BE2C (cell line): ENCODE results near the gene STK17B.

Experiments
- DNase-seq: peaks from one replicate; pipeline ENCODE4 v3.0.0-alpha.2; 2020
- H3K27me3 ChIP-seq: fragments of 250-450 bp; sonication (Bioruptor Pico); 2 replicates; pipeline ENCODE4 v1.5.1; 2020; ENCODE audit warnings: mild to moderate bottlenecking
- H3K36me3 ChIP-seq: fragments of 250-450 bp; sonication (Bioruptor Pico); 2 replicates; pipeline ENCODE4 v1.5.1; 2020; ENCODE audit warnings: mild to moderate bottlenecking
- H3K4me1 ChIP-seq: fragments of 250-450 bp; sonication (Bioruptor Pico); 2 replicates; pipeline ENCODE4 v1.5.1; 2020
- H3K4me3 ChIP-seq: 2 replicates; pipeline ENCODE4 v1.5.1; 2011; ENCODE audit warnings: low read depth, low read length
- H3K9me3 ChIP-seq: fragments of 250-450 bp; sonication (Bioruptor Pico); 2 replicates; pipeline ENCODE4 v1.5.1; 2020
- TF ChIP-seq, protein P1 (sequence below): IDR thresholded peaks from 2 replicates; pipeline ENCODE4 v1.5.1; 2012; ENCODE audit warnings: mild to moderate bottlenecking, low read depth, low read length

The STK17B gene

GRCh38 chr2:196125596-196125995 lies 45.8 kb downstream of the STK17B start:
- Histone ChIP-seq H3K9me3 (no peaks in the 10 kb centered on the region), H3K27me3 (no peaks in the 10 kb centered on the region), H3K4me1 (no peaks in the 10 kb centered on the region), H3K4me3 (no peak overlapping the region), H3K36me3 (no peaks in the 10 kb centered on the region)
- TF ChIP-seq, protein P1, sequence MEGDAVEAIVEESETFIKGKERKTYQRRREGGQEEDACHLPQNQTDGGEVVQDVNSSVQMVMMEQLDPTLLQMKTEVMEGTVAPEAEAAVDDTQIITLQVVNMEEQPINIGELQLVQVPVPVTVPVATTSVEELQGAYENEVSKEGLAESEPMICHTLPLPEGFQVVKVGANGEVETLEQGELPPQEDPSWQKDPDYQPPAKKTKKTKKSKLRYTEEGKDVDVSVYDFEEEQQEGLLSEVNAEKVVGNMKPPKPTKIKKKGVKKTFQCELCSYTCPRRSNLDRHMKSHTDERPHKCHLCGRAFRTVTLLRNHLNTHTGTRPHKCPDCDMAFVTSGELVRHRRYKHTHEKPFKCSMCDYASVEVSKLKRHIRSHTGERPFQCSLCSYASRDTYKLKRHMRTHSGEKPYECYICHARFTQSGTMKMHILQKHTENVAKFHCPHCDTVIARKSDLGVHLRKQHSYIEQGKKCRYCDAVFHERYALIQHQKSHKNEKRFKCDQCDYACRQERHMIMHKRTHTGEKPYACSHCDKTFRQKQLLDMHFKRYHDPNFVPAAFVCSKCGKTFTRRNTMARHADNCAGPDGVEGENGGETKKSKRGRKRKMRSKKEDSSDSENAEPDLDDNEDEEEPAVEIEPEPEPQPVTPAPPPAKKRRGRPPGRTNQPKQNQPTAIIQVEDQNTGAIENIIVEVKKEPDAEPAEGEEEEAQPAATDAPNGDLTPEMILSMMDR = no peak
- DNase-seq = no peak

- H3K27me3 ChIP-seq = no peaks in the 10 kb centered on the region
- no peak for DNase-seq
- H3K4me3 ChIP-seq = no peak overlapping the region
- H3K4me1 ChIP-seq = no peaks in the 10 kb centered on the region
- H3K9me3 ChIP-seq = no peaks in the 10 kb centered on the region
- no peaks in the 10 kb centered on the region for H3K36me3 ChIP-seq
- TF ChIP-seq, protein P1 = no peak
Observed at GRCh38 chr2:196123679-196124373, 47.6 kb downstream of the STK17B start.

GRCh38 chr2:196119926-196120325 lies 51.5 kb downstream of the STK17B start:
- H3K27me3 ChIP-seq = no peaks in the 10 kb centered on the region
- H3K36me3 ChIP-seq = no peaks in the 10 kb centered on the region
- no peaks in the 10 kb centered on the region for H3K4me1 ChIP-seq
- no peak for DNase-seq
- no peaks in the 10 kb centered on the region for H3K9me3 ChIP-seq
- TF ChIP-seq, protein P1 = no peak
- no peak overlapping the region for H3K4me3 ChIP-seq

- H3K36me3 ChIP-seq = no peaks in the 10 kb centered on the region
- no peak overlapping the region for H3K4me3 ChIP-seq
- H3K4me1 ChIP-seq = no peaks in the 10 kb centered on the region
- no peaks in the 10 kb centered on the region for H3K27me3 ChIP-seq
- no peak for DNase-seq
- no peaks in the 10 kb centered on the region for H3K9me3 ChIP-seq
- TF ChIP-seq, protein P1 = no peak
Observed at GRCh38 chr2:196117214-196117705, 54.1 kb downstream of the STK17B start.

DNA sequence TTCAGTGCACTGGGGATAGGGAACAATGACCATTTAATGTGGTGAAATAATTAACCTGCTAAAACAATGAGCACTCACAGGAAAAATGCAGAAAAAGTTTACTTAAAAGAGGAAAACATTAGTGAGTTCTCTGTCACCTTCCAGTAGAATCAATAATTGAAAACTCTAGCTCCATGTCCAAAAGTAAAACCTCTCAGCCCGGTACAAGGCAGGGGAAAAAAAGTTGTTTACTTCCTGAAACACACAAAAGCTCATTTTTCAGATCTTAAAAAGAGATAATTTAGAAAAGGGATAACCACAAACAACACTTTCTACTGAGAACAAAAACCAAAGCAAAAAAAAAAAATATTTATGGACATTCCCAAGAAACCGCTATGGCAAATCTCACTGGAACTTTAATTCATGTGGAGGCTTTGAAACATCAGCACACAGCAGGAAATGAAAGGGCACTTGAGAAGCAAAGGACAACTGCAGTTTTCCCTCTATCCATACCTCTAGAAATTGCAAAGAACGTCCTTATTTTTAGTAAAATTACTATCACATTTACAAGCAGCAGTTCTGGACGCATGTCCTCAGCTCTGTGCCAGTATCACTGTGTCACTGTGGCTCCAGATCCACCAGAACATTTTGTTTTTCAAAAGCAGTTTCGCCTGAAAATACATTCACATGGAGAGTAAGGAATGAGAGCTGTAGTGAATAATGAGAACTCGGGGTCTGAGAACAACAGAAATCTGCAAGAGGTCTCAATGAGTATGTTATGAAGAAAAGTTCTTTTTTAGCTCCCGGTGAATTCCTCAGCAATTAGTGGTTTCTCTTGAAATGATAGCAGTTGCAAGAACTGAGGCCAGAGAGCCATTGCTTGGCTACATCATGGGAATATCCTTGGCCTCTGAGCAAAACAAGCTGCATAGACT lies 58.1 kb downstream of the STK17B start:
- Histone ChIP-seq H3K9me3 (no peaks in the 10 kb centered on the region), H3K4me1 (no peaks in the 10 kb centered on the region), H3K36me3 (no peaks in the 10 kb centered on the region), H3K27me3 (no peaks in the 10 kb centered on the region), H3K4me3 (no peak overlapping the region)
- no peak for DNase-seq
- TF ChIP-seq, protein P1 = no peak
